ENCODE measurements around the gene COL5A1. TPM values are rescaled to one million over a fixed set of nuclear protein-coding genes. Genes with fewer than 3 reads are reported as not detected.

The COL5A1 gene
- total RNA-seq, 4 donors from 2014 or later: 14.0 to 23.9 (median 19.2) TPM

DNA sequence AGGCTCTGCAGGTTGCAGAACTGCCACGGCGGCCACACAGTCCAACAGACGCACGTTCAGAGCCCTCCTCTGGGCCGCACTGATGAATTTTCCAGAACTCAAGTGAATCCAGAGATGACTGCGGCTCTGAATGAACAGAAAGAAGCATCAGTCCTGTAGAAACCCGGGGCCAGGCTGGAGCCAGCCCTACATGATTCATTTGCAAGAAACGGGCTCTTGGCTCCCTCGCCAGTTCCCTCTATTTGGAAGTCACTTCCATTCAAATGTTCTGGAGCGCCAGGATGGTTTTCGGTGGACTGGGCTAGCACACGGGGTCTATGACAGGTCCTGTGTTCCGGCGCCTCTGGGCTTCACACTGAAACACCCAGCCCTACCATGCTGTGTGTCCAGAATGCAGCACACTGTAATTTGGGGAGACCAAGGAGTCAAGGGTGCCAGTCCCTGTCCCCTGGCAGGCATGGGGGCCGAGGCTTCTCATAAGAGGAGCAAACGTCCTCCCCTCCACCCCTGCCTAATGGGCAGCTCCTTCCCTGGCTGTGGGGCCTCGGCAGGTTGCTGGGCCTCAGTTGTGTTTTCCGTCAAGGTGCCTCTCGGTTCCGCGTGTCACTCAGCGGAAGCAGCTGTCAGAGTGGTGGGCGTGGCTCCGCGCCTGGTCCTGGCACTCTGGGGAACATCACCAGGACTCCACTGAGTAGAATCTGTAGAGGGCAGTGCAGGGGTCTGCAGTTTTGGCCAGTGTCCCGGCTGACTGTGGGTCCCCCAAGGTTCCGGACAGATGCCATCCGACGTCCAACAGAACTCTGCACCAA is 18.1 kb upstream of the COL5A1 start:
- TF ChIP-seq, protein P1, sequence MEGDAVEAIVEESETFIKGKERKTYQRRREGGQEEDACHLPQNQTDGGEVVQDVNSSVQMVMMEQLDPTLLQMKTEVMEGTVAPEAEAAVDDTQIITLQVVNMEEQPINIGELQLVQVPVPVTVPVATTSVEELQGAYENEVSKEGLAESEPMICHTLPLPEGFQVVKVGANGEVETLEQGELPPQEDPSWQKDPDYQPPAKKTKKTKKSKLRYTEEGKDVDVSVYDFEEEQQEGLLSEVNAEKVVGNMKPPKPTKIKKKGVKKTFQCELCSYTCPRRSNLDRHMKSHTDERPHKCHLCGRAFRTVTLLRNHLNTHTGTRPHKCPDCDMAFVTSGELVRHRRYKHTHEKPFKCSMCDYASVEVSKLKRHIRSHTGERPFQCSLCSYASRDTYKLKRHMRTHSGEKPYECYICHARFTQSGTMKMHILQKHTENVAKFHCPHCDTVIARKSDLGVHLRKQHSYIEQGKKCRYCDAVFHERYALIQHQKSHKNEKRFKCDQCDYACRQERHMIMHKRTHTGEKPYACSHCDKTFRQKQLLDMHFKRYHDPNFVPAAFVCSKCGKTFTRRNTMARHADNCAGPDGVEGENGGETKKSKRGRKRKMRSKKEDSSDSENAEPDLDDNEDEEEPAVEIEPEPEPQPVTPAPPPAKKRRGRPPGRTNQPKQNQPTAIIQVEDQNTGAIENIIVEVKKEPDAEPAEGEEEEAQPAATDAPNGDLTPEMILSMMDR (IDR thresholded peaks at IDR 0.05; ENCODE audit: low read depth): no peak

DNA sequence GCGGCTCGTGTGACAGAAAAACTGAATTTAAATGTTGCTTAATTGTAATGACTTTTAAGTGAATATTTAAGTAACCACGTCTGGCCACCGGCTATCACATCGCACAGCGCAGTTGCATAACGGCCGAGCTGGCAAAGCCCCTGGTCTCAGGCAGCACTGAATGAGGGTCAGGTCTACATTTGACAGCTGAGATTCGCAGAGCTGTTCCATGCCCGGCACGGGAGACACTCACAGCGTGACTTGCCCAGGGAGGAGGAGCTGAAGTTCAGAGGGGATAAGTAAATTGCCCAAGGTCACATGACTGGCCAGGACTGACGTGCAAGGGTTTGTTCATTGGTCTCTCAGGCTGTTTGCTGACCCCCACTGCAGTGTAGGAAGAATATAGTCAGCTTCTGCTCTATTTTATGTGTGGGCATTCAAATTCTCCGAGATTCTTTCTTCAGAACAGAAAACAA is 17.4 kb upstream of the COL5A1 start:
- TF ChIP-seq, protein P1 (IDR thresholded peaks at IDR 0.05; ENCODE audit: low read depth): no peak

GRCh38 chr9:134624621-134625181 is 16.9 kb upstream of the COL5A1 start:
- TF ChIP-seq, protein P1 (IDR thresholded peaks at IDR 0.05; ENCODE audit: low read depth): no peak

GRCh38 chr9:134625361-134626068 is 16.1 kb upstream of the COL5A1 start:
- TF ChIP-seq, protein P1 (IDR thresholded peaks at IDR 0.05; ENCODE audit: low read depth): no peak

GRCh38 chr9:134626069-134626423 is 15.6 kb upstream of the COL5A1 start:
- TF ChIP-seq, protein P1 (IDR thresholded peaks at IDR 0.05; ENCODE audit: low read depth): no peak

- TF ChIP-seq, protein P1 (IDR thresholded peaks at IDR 0.05; ENCODE audit: low read depth): no peak
Measured at GRCh38 chr9:134626571-134627416, 14.8 kb upstream of the COL5A1 start.

Data from subcutaneous adipose tissue (tissue), 4 donors.